NCI-H146 (cell line): Measurements from ENCODE around the gene PKD1.

Experiments used
- DNase-seq: peaks from one replicate; lab custom pipeline; 2025; lab: John Stamatoyannopoulos, UW

Gene PKD1

DNA sequence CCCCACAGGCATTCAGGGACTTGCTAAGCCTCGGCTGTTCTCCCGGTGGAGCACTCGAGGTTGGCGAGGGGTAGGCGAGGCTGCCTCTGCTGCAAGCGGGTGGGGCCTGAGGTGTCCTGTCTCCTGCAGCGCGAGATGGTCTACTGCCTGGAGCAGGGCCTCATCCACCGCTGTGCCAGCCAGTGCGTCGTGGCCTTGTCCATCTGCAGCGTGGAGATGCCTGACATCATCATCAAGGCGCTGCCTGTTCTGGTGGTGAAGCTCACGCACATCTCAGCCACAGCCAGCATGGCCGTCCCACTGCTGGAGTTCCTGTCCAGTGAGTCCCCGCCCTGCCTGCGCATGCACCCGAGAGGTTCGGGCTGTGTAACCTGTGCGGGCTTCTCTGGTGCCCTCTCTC, 61.6 kb downstream of the PKD1 start:
- DNase-seq: no peak

- no peak for DNase-seq
Observed at GRCh38 chr16:2072926-2073325, 62.8 kb downstream of the PKD1 start.

GRCh38 chr16:2071454-2072202, 64.1 kb downstream of the PKD1 start:
- DNase-seq: no peak

GRCh38 chr16:2070576-2071453, 64.9 kb downstream of the PKD1 start:
- DNase-seq: no peak

DNA sequence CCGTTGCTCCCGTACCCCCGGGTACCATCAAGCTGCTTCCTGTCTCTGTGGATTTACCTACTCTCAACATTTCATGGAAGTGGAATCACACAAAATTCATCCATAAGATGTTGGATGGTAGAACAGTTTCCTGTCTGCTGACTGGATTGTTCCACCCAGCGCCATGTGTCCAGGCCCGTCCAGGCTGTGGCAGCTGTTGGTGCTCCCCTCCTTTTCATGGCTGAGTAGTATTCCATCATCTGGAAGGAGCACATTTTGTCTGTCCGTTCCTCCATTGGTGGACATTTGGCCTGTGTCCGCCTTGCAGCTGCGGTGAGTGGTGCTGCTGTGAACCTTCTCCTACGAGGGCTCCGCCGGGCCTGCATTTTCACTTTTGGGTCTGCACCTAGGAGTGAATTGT, 69.6 kb downstream of the PKD1 start:
- DNase-seq: no peak

- no peak for DNase-seq
Observed at GRCh38 chr16:2064368-2064945, 71.2 kb downstream of the PKD1 start.

- DNase-seq: no peak
Observed at GRCh38 chr16:2063861-2064260, 71.8 kb downstream of the PKD1 start.

- DNase-seq: no peak
Observed at GRCh38 chr16:2062801-2063200, 72.9 kb downstream of the PKD1 start.

DNA sequence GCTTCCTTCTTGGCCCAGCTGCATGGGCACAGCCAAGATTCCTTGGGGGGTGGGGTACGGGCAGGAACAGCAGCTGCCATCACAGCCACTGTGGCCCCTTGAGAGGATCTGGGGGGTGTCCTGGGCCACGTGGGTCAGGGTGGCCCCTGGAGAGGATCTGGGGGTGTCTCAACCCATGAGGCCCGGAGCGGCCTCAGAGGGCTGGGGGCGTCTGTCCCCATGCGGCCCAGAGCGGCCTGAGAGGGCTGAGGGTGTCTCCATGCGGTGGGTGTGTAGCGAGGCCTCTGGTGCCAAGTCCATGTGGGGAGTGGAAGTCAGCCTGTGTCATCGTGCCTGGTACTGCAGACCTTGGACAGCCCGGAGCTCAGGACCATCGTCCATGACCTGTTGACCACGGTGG, 74.2 kb downstream of the PKD1 start:
- no peak for DNase-seq

GRCh38 chr16:2061023-2061422, 74.7 kb downstream of the PKD1 start:
- no peak for DNase-seq

DNA sequence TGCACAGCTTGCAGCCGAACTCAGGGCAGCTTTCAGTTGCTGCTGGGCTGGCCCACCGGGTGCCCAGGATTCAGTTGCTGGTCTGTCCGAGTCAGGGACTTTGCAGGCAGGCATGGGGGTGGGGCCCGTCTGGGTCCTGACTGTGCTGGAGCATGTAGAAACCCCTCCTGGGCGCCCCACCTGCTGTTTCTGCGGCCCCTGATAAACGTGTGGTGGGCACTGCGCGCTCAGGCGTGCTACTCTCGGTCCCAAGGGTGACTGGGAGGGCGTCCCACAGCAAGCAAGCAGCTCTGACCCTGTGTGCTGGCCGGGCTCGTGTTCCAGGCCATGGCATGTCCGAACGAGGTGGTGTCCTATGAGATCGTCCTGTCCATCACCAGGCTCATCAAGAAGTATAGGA, 75.4 kb downstream of the PKD1 start:
- DNase-seq: no peak

DNA sequence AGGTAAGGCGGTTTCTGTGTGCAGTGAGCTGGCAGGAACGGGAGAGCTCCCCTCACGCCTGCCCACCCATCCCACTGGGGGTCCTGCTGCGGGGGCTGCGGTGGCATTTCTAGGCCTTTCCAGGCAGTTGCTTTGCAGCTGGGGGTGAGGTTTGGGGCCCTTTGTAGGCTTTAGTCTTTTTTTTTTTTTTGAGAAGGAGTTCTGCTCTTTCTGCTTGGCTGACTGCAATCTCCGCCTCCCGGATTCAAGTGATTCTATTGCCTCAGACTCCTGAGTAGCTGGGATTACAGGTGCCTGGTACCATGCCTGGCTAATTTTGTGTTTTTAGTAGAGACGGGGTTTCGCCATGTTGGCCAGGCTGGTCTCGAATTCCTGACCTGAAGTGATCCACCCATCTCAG, 76.8 kb downstream of the PKD1 start:
- DNase-seq: no peak

DNA sequence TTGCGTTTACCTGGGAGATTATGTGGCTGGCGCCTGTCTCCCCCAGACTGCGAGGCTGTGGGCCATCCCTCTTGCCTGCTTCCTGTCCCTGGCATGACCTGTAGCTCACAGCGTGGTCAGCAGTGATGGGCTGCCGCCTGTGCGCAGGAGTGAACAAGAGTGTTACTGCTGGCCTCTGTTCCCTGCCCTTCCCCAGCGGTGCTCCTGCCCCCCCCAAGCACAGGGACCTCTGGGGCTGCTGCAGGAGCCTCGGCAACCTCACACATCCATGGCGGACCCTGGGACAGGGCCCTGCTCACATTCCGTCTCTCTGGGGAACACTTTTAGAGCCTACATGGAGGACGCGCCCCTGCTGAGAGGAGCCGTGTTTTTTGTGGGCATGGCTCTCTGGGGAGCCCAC, 77.3 kb downstream of the PKD1 start:
- no peak for DNase-seq

DNA sequence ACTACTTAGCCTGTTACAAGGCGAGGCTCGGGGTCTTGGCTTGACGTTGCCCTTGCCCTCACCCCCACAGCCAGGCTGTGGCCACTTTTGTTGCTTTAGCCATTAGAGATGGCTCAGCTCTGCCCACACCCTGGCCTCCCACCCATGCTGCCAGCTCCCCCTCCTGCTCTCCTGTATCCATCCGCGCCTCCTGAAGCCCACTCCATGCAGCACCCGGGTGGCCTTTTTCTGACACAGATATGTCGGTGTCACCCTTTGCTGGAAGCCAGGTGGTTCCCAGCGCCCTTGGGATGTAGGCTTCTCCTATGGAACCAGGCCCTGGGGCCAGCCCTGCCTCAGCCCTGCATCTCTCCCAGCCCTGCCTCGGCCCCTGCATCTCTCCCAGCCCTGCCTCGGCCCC, 78.3 kb downstream of the PKD1 start:
- no peak for DNase-seq

- no peak for DNase-seq
Observed at GRCh38 chr16:2056681-2057407, 78.9 kb downstream of the PKD1 start.

- DNase-seq: no peak
Observed at GRCh38 chr16:2056077-2056476, 79.6 kb downstream of the PKD1 start.

DNA sequence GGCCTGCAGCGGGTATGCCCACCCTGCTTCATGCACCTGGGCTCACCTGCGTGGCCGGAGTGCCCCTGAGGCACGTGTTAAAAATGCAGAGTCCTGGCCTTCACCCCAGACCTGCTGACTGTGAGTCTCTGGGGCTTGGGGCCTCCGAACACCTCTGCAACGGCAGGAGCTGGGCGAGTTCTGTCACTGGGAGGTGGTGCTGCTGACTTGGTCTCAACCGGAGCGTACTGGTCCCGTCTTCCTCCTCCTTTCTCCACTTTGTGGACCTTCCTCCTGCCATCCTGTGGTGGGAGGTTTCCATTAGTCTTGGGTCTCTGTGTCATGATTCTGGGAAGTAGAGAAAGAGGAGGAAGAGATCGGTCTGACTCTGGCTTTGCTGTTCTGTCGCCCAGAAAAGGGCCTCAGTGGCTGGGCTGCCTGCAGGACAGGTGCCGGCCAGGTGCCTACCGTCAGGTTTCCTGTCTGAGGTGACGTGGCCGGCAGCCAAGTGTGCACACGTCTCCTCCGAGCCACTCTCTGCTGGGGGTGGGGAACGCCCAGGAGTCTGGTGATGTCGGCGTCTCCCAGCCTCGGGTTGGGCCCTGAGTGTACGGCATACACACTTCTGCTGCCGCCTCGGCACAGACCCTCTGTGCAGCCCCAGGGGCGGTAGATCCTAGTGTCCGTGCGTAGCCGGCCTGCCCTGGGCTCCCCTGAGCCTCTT, 81.0 kb downstream of the PKD1 start:
- DNase-seq: peak; percentile 18

GRCh38 chr16:2053897-2054296, 81.8 kb downstream of the PKD1 start:
- no peak for DNase-seq

DNA sequence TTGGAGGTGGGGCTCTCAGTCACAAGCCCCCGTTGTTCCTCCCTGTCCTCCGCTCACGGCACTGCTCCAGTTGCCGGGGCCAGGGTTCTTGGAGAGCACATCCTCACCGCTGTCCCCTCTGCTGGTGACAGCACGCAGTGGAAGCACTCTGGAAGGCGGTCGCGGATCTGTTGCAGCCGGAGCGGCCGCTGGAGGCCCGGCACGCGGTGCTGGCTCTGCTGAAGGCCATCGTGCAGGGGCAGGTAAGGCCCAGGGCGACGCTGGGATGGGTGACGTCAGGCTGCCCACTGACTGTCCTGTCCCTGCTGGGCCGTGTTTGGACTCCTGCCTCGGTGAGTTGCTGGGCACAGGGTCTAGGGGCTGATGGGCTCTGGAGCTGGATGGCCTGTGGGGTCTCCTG, 82.5 kb downstream of the PKD1 start:
- DNase-seq: no peak

DNA sequence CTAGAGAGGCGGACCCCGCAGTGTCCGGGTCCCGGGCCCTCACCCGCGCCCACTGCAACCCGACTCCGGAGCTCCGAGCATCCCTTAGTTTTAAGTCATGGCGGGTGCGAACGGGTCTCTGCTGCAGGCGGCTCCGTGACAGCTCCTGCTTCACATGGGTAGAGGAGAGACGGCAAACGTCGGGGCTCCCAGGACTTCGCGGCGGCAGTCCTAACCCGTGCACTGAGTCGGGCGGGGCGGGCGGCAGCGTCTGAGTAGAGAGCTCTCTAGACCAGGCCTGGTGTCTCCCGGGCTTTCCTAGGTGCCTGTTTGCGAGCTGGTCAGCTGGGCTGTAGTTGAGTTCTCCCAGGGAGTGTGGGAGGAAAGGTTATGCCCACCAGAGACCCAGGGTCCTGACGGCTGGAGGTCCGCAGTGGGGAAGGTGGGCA, 87.6 kb downstream of the PKD1 start:
- peak; percentile 45 for DNase-seq

GRCh38 chr16:2047330-2048115, 88.2 kb downstream of the PKD1 start, which contains the start of the genes NTHL1 and TSC2:
Gene NTHL1, minus strand, starts transcription at chr16:2047834. Its CDS starts 11 bp downstream, at chr16:2047823.
Gene TSC2, plus strand, starts transcription at chr16:2047985. Its CDS starts 631 bp downstream, at chr16:2048616.
- peak; percentile 98 for DNase-seq
